Nephron progenitor cell (in vitro differentiated cells): Measurements from ENCODE around the gene ZNF610.

ENCODE experiments used
- DNase-seq: peaks from one replicate; pipeline ENCODE4 v3.0.0; 2021
- H3K27ac Mint-ChIP-seq: 2 replicates; pipeline ENCODE4 v1.8.0; 2021; ENCODE audit warnings: mild to moderate bottlenecking, moderate library complexity, mixed read lengths
- H3K27me3 Mint-ChIP-seq: 2 replicates; pipeline ENCODE4 v1.8.0; 2021; ENCODE audit warnings: mild to moderate bottlenecking, low read depth, mixed read lengths; ENCODE audit not compliant: poor library complexity
- H3K36me3 Mint-ChIP-seq: 2 replicates; pipeline ENCODE4 v1.8.0; 2021; ENCODE audit warnings: low read depth, mixed read lengths
- H3K4me1 Mint-ChIP-seq: 2 replicates; pipeline ENCODE4 v1.8.0; 2021; ENCODE audit warnings: mixed read lengths
- H3K4me3 Mint-ChIP-seq: 2 replicates; pipeline ENCODE4 v1.8.0; 2021; ENCODE audit warnings: mild to moderate bottlenecking, moderate library complexity, mixed read lengths
- H3K9me3 Mint-ChIP-seq: 2 replicates; pipeline ENCODE4 v1.8.0; 2021; ENCODE audit warnings: mild to moderate bottlenecking, moderate library complexity, mixed read lengths
- CTCF ChIP-seq: fragments of 200-600 bp; sonication (generic); IDR thresholded peaks from 2 replicates; pipeline ENCODE4 v1.5.0; 2021; ENCODE audit warnings: antibody characterized with exemption

Gene ZNF610

GRCh38 chr19:52343548-52343947, 7.5 kb downstream of the ZNF610 start:
- peak; percentile 46 for DNase-seq
- H3K27ac Mint-ChIP-seq: no peak overlapping the region
- peaks cover 3% of the 10 kb centered on the region for H3K27me3 Mint-ChIP-seq
- peaks cover 91% of the 10 kb centered on the region for H3K36me3 Mint-ChIP-seq
- TF ChIP-seq CTCF: peak; percentile 50
- peaks cover 73% of the 10 kb centered on the region for H3K9me3 Mint-ChIP-seq
- no peak overlapping the region for H3K4me3 Mint-ChIP-seq
- H3K4me1 Mint-ChIP-seq: peaks cover 8% of the 10 kb centered on the region

- Mint-ChIP-seq H3K9me3 (peaks cover 73% of the 10 kb centered on the region), H3K27ac (no peak overlapping the region), H3K36me3 (peaks cover 91% of the 10 kb centered on the region), H3K4me3 (no peak overlapping the region), H3K27me3 (peaks cover 3% of the 10 kb centered on the region), H3K4me1 (no peaks in the 10 kb centered on the region)
- DNase-seq: no peak
- TF ChIP-seq CTCF: no peak
These were observed 9.1 kb downstream of the ZNF610 start for GRCh38 chr19:52345162-52345561.

DNA sequence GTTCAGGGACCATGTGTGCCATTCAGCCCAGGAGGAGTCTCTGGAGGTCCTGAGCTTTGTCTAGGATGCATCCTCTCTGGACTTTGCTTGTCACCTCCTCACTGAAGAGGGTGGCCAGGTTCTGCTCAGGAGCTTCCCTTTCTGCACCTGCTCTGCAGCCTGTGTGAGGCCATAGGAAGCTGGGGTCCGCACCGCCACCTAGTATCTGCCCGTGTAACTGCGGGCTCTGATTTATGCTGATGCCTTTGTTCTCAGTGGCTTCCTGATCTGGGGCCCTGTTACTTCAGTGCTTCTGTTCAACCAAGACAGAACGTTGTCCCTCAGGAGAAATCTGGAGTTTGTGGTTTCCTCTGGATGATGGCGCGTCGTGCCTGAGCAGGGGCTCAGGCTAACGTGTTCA, 15.5 kb downstream of the ZNF610 start:
- TF ChIP-seq CTCF: no peak
- no peaks in the 10 kb centered on the region for H3K27me3 Mint-ChIP-seq
- DNase-seq: no peak
- no peak overlapping the region for H3K27ac Mint-ChIP-seq
- no peaks in the 10 kb centered on the region for H3K4me1 Mint-ChIP-seq
- peaks cover 80% of the 10 kb centered on the region for H3K9me3 Mint-ChIP-seq
- no peak overlapping the region for H3K4me3 Mint-ChIP-seq
- peaks cover 100% of the 10 kb centered on the region for H3K36me3 Mint-ChIP-seq

DNA sequence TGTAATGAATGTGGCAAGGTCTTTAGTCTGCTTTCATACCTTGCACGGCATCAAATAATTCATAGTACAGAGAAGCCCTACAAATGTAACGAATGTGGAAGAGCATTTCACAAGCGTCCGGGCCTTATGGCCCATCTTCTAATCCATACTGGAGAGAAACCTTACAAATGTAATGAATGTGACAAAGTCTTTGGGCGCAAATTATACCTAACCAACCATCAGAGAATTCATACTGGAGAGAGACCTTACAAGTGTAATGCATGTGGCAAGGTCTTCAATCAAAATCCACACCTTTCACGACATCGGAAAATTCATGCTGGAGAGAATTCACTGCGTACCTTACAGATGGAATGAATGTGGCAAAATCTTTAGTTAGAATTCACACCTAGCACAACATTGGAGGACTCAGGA, 30.4 kb downstream of the ZNF610 start:
- no peak overlapping the region for H3K4me3 Mint-ChIP-seq
- H3K27ac Mint-ChIP-seq: no peak overlapping the region

DNA sequence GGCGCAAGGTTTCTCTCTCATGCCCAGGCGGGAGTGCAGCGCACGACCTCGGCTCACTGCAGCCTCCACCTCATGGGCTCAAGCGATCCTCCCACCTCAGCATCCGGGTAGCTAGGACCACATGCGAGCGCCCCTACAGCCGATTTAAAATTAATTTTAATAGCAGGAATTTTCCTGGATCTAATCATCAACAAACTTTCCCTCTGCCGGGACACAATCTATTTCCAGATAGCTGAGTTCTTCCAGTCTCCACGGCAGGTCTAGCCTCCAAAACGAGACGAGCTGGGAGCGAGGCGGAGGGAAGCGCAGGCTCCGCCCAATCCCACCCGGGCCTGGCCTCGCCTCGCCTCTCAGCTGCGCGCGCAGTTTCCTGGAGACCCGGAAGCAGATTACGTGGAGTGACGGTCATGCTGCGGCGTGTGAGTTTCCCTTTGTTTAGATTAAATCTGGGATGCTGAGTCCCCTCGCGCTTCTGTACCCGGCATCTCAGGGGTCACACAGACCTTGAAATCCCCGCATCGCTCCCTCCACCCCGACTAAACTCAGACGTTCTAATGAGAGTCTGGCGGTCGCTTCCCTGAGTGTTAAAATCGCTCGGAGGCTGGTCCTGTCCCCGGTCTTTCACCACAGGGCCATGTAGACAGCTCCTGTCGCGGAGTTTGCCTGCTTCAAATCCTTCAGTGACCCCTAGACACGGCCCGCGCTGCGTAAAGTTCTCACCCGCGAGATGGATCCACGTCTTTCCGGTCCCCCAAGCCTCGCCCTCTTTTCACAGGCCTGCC, 33.7 kb downstream of the ZNF610 start, which contains the start of gene ZNF880:
ZNF880 (plus strand) TSS at position 365 of the 782 bp plus-strand sequence; CDS start at position 408, 43 bp downstream.
- peaks cover 5% of the 10 kb centered on the region for H3K27me3 Mint-ChIP-seq
- no peaks in the 10 kb centered on the region for H3K4me1 Mint-ChIP-seq
- H3K4me3 Mint-ChIP-seq: peak within 1 kb of the TSS; percentile 76
- DNase-seq: peak; percentile 2
- peak within 1 kb of the TSS; percentile 69 for H3K27ac Mint-ChIP-seq
- peaks cover 94% of the 10 kb centered on the region for H3K9me3 Mint-ChIP-seq
- no peak for TF ChIP-seq CTCF
- peaks cover 82% of the 10 kb centered on the region for H3K36me3 Mint-ChIP-seq

More for the DNA sequence above, 30.4 kb downstream of the ZNF610 start:
- Mint-ChIP-seq H3K4me1 (no peaks in the 10 kb centered on the region), H3K36me3 (peaks cover 91% of the 10 kb centered on the region), H3K9me3 (peaks cover 97% of the 10 kb centered on the region), H3K27me3 (peaks cover 4% of the 10 kb centered on the region)
- no peak for TF ChIP-seq CTCF
- DNase-seq: no peak

DNA sequence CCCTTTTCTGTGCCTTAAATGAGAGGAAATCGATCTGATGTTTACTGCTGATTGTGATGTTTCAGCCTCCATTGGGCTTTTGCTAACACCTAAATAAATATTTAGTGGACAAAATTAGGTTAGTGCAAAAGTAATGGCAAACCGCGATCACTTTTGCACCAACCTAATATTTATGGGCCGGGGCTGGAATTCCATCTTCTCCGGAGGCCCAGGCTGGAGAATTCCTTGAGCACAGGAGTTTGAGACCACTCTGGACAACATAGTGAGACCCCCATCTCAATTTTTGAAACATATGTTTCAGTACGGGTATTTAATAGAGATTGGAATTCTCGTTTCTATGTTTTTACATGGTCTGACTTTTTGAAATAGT, 34.3 kb downstream of the ZNF610 start:
- no peak for TF ChIP-seq CTCF
- Mint-ChIP-seq H3K9me3 (peaks cover 92% of the 10 kb centered on the region), H3K27ac (no peak overlapping the region), H3K36me3 (peaks cover 82% of the 10 kb centered on the region), H3K27me3 (peaks cover 7% of the 10 kb centered on the region), H3K4me3 (peak overlapping the region; percentile 76), H3K4me1 (no peaks in the 10 kb centered on the region)
- DNase-seq: no peak
